NCI-H2196 treated with DMSO at 0.1 percent for 48 hours (cell line): Measurements from ENCODE around the gene UNC5B.

ENCODE experiments used
- DNase-seq: peaks from one replicate; lab custom pipeline; 2025; ENCODE audit not compliant: unreplicated experiment; lab: John Stamatoyannopoulos, UW

The UNC5B gene

DNA sequence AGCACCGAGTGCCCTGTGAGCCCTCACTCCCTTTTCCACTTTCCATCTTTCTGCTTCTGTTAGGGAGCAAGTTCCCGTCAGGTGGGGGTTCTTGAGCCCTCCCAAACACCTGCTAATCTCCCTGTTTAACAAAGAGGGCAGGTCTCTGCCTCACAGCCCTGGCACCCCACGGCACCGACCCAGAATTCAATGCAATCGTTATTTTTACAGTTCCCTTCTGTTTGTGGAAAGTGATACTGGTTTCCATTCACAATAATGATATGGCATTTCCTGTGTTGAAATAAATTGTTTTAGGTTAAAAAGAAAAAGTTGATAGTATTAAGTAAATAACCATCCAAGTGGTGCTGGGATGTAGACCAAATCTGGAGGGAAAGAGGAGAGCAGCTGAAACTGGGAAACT lies 67.8 kb downstream of the UNC5B start:
- no peak for DNase-seq

DNA sequence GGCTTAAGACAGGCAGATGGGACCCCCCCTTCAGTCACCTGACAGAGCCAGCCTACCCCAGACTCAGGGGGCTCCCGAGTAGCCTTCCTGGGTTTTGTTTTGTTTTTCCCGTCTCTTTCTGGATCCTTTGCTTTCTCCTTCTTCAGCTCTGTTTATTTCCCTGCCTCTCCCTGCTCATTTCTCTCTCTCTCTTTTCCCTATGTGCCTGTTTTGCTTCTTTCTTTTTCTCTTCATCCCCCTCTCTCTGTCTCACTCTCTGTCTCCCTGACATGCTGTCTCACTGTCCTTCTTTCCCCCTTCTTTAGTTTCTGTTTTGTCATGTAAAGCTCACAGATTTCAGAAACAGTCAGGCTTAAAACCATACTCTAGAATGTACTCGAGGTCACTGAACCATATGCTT lies 68.5 kb downstream of the UNC5B start:
- no peak for DNase-seq

- no peak for DNase-seq
Measured at GRCh38 chr10:71281646-71282322, 69.4 kb downstream of the UNC5B start.

DNA sequence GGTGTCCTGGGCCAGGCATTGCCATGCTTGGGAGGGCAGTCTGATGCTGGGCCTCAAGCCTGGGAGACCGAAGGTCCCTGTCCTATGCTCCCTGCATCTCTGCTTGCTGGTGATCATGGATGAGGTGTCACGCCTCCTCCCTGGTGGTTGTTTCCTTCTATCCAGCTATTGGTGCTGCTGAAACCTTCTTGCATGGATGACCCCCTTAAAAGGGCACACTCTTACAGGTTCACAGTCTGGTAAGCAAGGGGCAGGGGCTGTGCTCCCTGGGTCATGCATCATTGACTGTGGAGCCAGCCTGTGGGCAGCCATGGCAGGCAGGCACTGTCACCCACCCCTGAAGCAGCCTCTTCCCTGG lies 69.9 kb downstream of the UNC5B start:
- no peak for DNase-seq

- no peak for DNase-seq
Measured at GRCh38 chr10:71283410-71283809, 71.0 kb downstream of the UNC5B start.

- no peak for DNase-seq
Measured at GRCh38 chr10:71283876-71284275, 71.5 kb downstream of the UNC5B start.

- no peak for DNase-seq
Measured at GRCh38 chr10:71284544-71285179, 72.3 kb downstream of the UNC5B start.

GRCh38 chr10:71285180-71285545 lies 72.8 kb downstream of the UNC5B start:
- no peak for DNase-seq

DNA sequence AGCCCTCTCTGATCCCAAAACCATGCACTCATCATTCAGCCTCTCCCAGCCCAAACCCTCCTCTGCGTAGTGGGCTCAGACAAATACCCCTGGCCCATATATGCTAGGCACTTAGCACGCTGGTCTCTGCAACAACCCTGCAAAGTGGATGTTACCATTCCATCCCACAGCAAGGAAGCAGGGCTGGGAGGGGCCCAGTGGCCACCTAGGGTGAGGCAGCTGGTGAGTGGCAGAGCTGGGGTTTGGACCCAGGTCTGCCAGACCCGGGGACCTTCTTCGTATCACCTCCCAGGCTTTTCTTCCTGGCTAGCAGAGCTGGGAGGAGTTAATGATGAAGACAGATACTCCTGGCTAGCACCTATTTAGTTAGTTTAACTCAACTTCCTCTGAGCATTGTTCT lies 73.6 kb downstream of the UNC5B start:
- no peak for DNase-seq

DNA sequence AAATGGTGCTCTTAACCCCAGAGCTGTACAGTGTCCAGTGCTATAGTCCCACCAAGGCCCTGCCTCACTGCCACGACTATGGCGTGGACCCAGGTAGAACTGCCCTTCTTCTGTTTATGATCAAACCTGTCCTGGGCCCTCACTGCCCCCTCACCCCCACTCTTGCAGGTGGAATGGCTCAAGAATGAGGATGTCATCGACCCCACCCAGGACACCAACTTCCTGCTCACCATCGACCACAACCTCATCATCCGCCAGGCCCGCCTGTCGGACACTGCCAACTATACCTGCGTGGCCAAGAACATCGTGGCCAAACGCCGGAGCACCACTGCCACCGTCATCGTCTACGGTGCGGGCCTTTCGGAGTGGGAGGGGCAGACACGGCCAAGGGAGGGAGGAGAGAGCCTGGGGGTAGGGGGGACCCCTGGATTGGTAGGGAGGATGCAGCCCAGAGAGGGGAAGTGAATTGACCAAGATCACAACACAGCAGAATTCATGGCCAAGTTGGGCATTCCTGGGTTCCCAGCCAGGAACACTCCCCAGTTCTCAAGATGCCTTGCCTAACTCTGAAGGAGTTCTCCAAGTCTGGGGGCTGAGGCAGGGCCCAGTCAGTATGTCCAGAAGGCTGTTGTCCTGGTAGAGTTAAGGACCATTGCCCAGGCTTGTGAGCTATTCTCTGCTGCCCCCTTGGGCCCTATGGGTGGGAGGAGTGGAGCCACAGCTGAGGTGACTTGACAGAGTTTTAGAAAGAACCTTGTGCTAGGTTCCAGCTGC lies 74.3 kb downstream of the UNC5B start:
- DNase-seq: no peak

GRCh38 chr10:71287456-71287855 lies 75.1 kb downstream of the UNC5B start:
- DNase-seq: no peak

DNA sequence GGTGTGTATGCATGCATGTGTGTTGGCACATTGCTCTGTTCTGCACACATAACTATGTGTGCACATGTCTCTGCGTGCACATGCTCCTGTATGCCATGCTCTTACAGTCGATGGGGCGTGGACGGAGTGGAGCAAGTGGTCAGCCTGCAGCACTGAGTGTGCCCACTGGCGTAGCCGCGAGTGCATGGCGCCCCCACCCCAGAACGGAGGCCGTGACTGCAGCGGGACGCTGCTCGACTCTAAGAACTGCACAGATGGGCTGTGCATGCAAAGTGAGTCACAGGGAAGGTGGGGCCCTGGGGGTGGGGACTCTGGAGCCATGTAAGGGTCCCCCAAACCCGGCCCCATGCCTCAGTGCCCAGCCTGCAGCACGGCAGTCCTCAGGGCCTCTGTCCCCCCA lies 76.1 kb downstream of the UNC5B start:
- DNase-seq: no peak

DNA sequence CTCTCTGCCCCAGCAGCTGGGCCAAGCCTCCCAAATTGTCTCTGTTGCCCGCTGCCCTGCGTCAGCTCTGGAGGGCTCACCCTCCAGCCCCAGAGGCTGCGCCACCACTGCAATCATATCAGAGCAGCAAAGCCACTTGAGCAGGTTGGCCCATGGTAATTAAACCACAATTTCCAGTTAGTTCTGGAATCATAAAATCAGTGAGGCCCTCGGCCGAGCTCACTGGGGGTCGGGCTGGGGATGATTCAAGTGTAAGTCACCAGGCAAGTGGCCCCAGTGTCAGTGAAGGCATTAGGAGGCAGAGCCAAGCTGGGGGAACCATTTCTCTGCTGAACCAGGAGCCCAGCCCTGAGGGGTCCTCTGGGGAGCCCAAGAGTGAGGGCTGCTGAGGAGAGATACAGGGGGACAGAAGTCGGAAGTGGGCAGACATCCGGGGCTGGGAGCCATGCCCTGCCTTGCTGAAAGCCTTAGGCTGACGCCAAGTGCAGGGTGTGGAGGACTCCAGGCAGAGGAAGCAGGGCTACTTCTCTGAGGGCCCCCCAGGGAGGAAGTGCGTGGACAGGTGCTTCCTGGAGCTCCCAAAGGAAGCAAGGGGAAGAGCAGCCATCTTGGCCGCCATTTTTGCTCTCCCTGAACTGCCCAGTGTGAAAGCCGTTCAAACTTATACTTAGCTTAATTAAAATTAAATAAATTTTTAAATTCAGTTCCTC lies 77.2 kb downstream of the UNC5B start:
- no peak for DNase-seq

GRCh38 chr10:71290331-71290730 lies 78.0 kb downstream of the UNC5B start:
- no peak for DNase-seq

GRCh38 chr10:71290806-71291527 lies 78.6 kb downstream of the UNC5B start:
- DNase-seq: no peak

- no peak for DNase-seq
Measured at GRCh38 chr10:71291528-71291900, 79.1 kb downstream of the UNC5B start.

DNA sequence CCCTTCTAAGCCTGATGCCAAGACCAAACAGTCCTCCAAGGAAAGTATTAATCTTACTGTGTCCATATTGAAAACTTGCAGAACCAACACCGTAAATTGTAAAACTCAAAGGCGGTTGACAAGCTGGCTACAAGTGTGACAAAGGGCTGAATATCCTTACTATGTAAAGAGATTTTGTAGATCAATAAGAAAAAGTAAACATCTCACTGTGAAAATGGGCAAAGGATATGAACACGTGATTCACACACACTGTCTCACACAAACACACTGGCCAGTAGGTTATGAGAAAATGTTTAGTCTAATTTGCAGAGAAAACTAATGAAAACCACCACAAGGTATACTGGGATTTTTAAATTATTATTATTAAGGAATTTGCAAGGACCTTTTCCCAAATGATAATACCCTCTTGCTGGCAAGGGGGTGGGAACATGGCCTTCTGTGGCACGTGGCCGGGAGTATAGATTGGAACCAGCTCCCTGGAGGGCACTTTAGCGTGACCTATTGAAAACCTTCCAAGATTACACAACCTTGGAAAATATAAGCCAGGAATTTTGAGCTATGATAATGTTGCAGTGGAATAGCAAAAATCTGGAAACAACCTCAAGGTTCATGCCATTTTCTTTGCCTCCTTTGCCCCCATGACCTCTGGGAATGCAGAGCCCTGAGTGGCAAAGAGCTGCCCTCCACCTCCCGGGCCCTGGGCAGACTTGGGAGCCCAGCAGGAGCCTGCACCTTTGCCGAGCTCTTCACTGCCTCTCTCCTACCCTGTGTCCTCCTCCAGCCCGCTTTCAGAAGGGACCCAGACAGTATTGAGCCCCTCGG lies 80.5 kb downstream of the UNC5B start:
- no peak for DNase-seq

- peak; percentile 7 for DNase-seq
Measured at GRCh38 chr10:71293446-71294084, 81.2 kb downstream of the UNC5B start.

GRCh38 chr10:71294091-71294561 lies 81.8 kb downstream of the UNC5B start:
- no peak for DNase-seq

DNA sequence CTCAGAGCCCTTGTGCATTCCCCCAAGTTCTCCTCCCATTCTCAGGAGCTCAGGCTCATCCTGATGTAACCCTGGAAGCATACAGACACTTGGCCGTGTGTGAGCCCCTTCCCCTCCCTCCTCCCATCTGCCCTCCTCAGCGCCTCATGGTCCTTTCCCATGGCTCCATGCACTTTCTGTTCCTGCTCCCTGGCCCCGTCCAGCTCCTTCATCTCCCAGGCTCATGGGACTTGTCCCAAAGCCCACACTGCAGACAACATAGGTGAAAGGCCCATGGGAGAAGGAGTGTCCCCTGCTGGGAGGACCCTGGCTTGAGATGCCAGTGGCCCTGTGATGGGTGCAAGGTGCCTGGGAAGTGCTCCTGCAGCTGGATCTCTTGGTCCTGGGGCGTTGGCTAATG lies 82.5 kb downstream of the UNC5B start:
- no peak for DNase-seq
